ENCODE measurements around the gene EFNA1.

- no peak for TF ChIP-seq POLR2A (IDR thresholded peaks at IDR 0.05)
- TF ChIP-seq CTCF (IDR thresholded peaks at IDR 0.05) = no peak
These were observed 6.2 kb downstream of the EFNA1 start for GRCh38 chr1:155133799-155134281.
